ENCODE data around the gene MAFG. TPM values are rescaled to one million over a fixed set of nuclear protein-coding genes. Genes with fewer than 3 reads are reported as not detected.
A peak's percentile ranks its signal among the peaks of the same experiment; 100 is the strongest.

MAFG gene
- total and polyA plus RNA-seq, 2 of the 13 experiments (the other 11 are each of a cell fraction or from before 2014, with no cell fraction given): 14.5 to 20.0 TPM

- TF ChIP-seq ZNF724P (CRISPR knock-in tag; IDR thresholded peaks at IDR 0.05; ENCODE audit: borderline replicate concordance): no peak
- TF ChIP-seq, protein P1, sequence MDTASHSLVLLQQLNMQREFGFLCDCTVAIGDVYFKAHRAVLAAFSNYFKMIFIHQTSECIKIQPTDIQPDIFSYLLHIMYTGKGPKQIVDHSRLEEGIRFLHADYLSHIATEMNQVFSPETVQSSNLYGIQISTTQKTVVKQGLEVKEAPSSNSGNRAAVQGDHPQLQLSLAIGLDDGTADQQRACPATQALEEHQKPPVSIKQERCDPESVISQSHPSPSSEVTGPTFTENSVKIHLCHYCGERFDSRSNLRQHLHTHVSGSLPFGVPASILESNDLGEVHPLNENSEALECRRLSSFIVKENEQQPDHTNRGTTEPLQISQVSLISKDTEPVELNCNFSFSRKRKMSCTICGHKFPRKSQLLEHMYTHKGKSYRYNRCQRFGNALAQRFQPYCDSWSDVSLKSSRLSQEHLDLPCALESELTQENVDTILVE (CRISPR knock-in tag; IDR thresholded peaks at IDR 0.05): no peak
- TF ChIP-seq, protein P2, sequence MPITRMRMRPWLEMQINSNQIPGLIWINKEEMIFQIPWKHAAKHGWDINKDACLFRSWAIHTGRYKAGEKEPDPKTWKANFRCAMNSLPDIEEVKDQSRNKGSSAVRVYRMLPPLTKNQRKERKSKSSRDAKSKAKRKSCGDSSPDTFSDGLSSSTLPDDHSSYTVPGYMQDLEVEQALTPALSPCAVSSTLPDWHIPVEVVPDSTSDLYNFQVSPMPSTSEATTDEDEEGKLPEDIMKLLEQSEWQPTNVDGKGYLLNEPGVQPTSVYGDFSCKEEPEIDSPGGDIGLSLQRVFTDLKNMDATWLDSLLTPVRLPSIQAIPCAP (CRISPR knock-in tag; IDR thresholded peaks at IDR 0.05; ENCODE audit: low read depth): no peak
- peak; percentile 66 for TF ChIP-seq GABPB1 (CRISPR knock-in tag; IDR thresholded peaks at IDR 0.05)
- TF ChIP-seq ZSCAN29 (CRISPR knock-in tag; conservative IDR thresholded peaks at IDR 0.05): no peak
- no peak for TF ChIP-seq ZNF317 (CRISPR knock-in tag; IDR thresholded peaks at IDR 0.05)
- 0 out of 2 replicates have a peak, but pooled peaks have one; percentile 40 for TF ChIP-seq POLR2G (IDR thresholded peaks at IDR 0.05; ENCODE audit: low read depth, low read length)
- TF ChIP-seq FLYWCH1 (CRISPR knock-in tag; IDR thresholded peaks at IDR 0.05): no peak
- TF ChIP-seq POGZ (CRISPR knock-in tag; IDR thresholded peaks at IDR 0.05): no peak
- TF ChIP-seq, protein P3, sequence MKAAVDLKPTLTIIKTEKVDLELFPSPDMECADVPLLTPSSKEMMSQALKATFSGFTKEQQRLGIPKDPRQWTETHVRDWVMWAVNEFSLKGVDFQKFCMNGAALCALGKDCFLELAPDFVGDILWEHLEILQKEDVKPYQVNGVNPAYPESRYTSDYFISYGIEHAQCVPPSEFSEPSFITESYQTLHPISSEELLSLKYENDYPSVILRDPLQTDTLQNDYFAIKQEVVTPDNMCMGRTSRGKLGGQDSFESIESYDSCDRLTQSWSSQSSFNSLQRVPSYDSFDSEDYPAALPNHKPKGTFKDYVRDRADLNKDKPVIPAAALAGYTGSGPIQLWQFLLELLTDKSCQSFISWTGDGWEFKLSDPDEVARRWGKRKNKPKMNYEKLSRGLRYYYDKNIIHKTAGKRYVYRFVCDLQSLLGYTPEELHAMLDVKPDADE (CRISPR knock-in tag; IDR thresholded peaks at IDR 0.05): no peak
- TF ChIP-seq, protein P4, sequence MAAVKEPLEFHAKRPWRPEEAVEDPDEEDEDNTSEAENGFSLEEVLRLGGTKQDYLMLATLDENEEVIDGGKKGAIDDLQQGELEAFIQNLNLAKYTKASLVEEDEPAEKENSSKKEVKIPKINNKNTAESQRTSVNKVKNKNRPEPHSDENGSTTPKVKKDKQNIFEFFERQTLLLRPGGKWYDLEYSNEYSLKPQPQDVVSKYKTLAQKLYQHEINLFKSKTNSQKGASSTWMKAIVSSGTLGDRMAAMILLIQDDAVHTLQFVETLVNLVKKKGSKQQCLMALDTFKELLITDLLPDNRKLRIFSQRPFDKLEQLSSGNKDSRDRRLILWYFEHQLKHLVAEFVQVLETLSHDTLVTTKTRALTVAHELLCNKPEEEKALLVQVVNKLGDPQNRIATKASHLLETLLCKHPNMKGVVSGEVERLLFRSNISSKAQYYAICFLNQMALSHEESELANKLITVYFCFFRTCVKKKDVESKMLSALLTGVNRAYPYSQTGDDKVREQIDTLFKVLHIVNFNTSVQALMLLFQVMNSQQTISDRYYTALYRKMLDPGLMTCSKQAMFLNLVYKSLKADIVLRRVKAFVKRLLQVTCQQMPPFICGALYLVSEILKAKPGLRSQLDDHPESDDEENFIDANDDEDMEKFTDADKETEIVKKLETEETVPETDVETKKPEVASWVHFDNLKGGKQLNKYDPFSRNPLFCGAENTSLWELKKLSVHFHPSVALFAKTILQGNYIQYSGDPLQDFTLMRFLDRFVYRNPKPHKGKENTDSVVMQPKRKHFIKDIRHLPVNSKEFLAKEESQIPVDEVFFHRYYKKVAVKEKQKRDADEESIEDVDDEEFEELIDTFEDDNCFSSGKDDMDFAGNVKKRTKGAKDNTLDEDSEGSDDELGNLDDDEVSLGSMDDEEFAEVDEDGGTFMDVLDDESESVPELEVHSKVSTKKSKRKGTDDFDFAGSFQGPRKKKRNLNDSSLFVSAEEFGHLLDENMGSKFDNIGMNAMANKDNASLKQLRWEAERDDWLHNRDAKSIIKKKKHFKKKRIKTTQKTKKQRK (IDR thresholded peaks at IDR 0.05; ENCODE audit: low read length): no peak
- no peak for TF ChIP-seq TCF7L2 (IDR thresholded peaks at IDR 0.05; ENCODE audit: low read depth, low read length)
- TF ChIP-seq MTF2 (CRISPR knock-in tag; IDR thresholded peaks at IDR 0.05; ENCODE audit: borderline replicate concordance): no peak
- TF ChIP-seq GLI4 (CRISPR knock-in tag; IDR thresholded peaks at IDR 0.05; ENCODE audit: borderline replicate concordance): no peak
- TF ChIP-seq ZNF709 (CRISPR knock-in tag; IDR thresholded peaks at IDR 0.05): no peak
- TF ChIP-seq ZNF720 (CRISPR knock-in tag; IDR thresholded peaks at IDR 0.05): no peak
- no peak for TF ChIP-seq ZNF253 (CRISPR knock-in tag; IDR thresholded peaks at IDR 0.05; ENCODE audit: borderline replicate concordance)
- no peak for TF ChIP-seq HOXA9 (CRISPR knock-in tag; IDR thresholded peaks at IDR 0.05; ENCODE audit: borderline replicate concordance)
- TF ChIP-seq ZNF460 (CRISPR knock-in tag; IDR thresholded peaks at IDR 0.05; ENCODE audit: borderline replicate concordance): no peak
- TF ChIP-seq SKI (IDR thresholded peaks at IDR 0.05; ENCODE audit: partially characterized antibody): no peak
- no peak for TF ChIP-seq ZNF468 (CRISPR knock-in tag; IDR thresholded peaks at IDR 0.05)
- no peak for TF ChIP-seq IRF2 (CRISPR knock-in tag; IDR thresholded peaks at IDR 0.05)
- no peak for TF ChIP-seq MED8 (CRISPR knock-in tag; IDR thresholded peaks at IDR 0.05; ENCODE audit: insufficient replicate concordance)
- TF ChIP-seq CCDC6 (CRISPR knock-in tag; IDR thresholded peaks at IDR 0.05): no peak
- TF ChIP-seq MBD4 (IDR thresholded peaks at IDR 0.05; ENCODE audit: borderline replicate concordance, low read length): no peak
Measured at GRCh38 chr17:81911277-81911961, 16.1 kb downstream of the MAFG start, which contains the start of gene PCYT2 (continued).

Data from HepG2 (cell line).